ENCODE results near the gene SELL.
A peak's percentile ranks its signal among the peaks of the same experiment; 100 is the strongest.
"Not testable (repeated sequence)": the region's sequence is repeated elsewhere in the genome, so short reads cannot be mapped to it uniquely, and the experiment has no call there.

SELL gene

GRCh38 chr1:169711469-169712308 lies at the start of gene SELL:
Gene SELL, minus strand, starts transcription at chr1:169711620. Its CDS starts 122 bp downstream, at chr1:169711498.
- peak; percentile 59 for DNase-seq (ENCODE audit: low read depth)

DNA sequence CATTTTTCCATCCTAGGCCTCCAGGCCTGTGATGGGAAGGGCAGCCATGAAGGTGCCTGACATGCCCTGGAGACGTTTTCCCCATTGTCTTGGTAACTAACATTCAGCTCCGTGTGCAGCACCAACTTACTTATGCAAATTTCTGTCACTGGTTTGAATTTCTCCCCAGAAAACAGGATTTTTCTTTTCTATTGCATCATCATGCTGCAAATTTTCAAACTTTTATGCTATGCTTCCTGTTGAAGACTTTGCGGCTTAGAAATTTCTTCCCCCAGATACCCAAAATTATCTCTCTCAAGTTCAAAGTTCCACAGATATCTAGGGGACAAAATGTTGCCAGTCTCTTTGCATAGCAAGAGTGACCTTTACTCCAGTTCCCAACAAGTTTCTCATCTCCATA lies 47.6 kb upstream of the SELL start:
- no peak for DNase-seq (ENCODE audit: low read depth)

DNA sequence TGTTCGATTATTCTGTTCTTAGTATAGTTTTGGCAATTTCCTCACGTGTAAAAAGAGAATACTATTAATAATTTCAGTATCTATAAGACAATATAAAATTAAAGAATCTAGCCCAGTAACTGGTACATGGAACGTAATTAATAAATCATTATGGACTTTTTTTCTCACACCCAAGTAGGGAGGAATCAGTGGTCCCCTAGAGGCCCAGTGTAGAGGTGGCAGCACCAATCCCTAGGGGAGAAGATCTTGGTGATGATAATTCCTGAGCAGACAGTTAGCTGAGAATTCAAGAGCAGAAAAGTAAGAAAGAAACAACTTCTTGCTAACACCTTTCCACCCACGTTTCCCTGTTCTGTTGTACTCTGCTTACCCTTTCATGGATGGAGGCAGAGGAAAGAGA lies 42.1 kb upstream of the SELL start:
- no peak for DNase-seq (ENCODE audit: low read depth)

DNA sequence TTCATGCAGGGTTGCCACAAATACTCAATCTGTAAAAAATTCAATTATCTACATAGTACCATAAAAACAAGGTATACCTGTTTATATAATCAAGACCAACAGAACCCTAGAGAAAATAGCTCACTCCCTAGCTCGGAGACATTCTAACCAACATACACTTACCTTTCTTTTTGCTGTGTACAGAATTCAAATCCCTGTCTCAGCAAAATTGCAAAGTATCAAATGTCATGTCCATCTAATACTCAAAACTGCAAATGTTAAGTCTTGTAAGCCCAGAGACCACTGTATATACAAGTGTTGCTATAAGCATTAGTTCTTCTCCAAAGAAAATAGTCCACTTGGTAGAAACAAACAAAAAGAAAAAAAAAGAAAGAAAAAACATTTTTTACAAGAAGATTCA lies 38.6 kb upstream of the SELL start:
- no peak for DNase-seq (ENCODE audit: low read depth)

DNA sequence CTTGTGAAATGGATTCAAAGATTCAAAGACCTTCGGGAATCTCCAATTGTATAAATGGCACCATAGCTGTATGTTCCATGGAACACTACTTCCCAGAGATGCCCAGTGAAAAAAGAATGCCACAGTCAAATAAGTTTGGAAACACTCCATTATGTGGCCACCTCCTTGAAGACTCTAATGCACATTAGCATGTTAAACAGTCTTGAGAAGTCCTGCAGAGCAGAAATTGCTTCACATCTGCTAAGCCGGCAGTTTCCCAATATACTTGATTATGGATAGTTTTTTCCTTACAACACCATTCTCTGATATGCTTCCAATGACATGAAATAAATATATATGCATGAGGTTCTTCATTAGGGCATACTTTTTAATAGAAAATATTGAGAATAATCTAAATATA lies 35.1 kb upstream of the SELL start:
- DNase-seq (ENCODE audit: low read depth), result no peak

GRCh38 chr1:169745015-169745861 lies 33.8 kb upstream of the SELL start:
- no peak for DNase-seq (ENCODE audit: low read depth)

DNA sequence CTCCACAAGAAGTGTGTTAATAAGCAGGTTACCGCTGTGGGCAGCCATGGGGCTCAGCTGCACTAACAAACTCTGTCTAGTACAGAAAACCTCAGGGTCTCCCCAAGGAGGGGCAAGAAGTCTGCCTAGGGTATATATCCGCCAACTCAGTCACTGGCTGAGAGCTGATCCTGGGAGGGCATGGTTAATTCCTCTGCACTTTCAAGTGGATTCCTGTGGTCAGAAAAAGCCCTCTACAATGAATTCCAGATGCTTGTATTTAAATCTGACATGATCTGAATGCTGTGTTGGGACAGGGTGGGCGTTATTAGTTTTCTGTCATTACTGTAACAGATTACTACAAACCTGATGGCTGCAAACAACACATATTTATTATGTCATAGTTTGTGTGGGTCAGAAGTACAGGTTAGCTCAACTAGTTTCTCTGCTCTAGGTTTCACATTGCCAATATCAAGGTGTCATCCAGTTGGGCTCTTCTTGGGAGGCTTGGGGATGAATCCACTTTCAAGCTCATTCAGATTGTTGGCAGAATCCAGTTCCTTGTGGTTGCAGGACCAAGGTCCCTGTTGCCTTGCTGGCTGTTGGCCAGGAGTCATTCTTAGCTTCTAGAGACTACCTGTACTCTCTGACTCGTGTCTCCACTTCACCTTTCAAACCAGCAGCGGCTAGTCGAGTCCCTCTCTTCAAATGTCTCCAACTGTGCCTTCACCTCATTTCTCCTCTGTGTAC lies 30.4 kb upstream of the SELL start:
- no peak for DNase-seq (ENCODE audit: low read depth)

GRCh38 chr1:169739980-169740379 lies 28.6 kb upstream of the SELL start:
- no peak for DNase-seq (ENCODE audit: low read depth)

GRCh38 chr1:169733924-169734323 lies 22.5 kb upstream of the SELL start, which contains the start of gene SELE:
Gene SELE, minus strand, starts transcription at chr1:169734079. Its CDS starts 467 bp downstream, at chr1:169733612.
- no peak for DNase-seq (ENCODE audit: low read depth)

GRCh38 chr1:169731446-169731845 lies 20.0 kb upstream of the SELL start:
- no peak for DNase-seq (ENCODE audit: low read depth)

GRCh38 chr1:169729991-169730390 lies 18.6 kb upstream of the SELL start:
- no peak for DNase-seq (ENCODE audit: low read depth)

GRCh38 chr1:169727307-169727706 lies 15.9 kb upstream of the SELL start:
- DNase-seq (ENCODE audit: low read depth), result no peak

- DNase-seq (ENCODE audit: low read depth), result no peak
Observed at GRCh38 chr1:169726851-169727250, 15.4 kb upstream of the SELL start.

GRCh38 chr1:169725930-169726329 lies 14.5 kb upstream of the SELL start:
- no peak for DNase-seq (ENCODE audit: low read depth)

DNA sequence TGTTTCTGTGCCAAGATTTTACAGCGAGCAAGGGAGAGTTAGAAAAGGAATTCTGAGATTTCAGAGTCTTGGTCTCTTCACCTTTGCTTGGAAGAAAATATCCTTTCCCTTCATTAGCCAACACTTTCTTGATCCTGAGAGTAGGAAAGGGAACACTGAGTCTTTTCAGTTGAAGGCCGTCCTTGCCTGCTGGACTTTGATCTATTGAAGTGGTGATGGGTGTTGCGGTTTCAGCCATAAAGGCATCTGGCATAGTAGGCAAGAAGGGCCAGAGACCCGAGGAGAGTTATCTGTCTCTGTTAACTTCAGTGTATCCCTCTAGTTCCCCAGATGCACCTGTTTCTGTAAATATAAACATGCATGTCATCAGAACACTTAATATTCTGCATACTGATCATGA lies 12.7 kb upstream of the SELL start:
- DNase-seq (ENCODE audit: low read depth), result no peak

DNA sequence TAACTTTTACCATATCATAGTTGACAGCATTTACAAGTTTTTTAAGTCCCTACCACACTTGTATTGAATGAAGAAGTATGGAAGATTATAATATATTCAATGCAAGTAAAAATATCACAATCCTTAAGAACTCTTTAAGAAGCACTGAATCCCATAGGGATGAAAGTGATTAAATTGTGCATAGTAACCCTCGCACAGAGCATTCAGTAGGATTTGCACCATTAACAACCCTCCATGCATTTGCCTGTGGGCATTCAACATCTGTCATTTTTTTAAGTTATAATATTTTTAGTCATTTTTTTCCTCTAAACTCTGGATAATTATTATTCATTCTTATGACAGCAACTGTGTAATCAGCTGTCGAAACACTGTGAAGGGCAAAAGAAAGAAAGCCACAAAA lies 12.3 kb upstream of the SELL start:
- DNase-seq (ENCODE audit: low read depth), result no peak

GRCh38 chr1:169722779-169723178 lies 11.4 kb upstream of the SELL start:
- DNase-seq (ENCODE audit: low read depth), result no peak

GRCh38 chr1:169715100-169715499 lies 3.7 kb upstream of the SELL start:
- DNase-seq (ENCODE audit: low read depth), result not testable (repeated sequence)

DNA sequence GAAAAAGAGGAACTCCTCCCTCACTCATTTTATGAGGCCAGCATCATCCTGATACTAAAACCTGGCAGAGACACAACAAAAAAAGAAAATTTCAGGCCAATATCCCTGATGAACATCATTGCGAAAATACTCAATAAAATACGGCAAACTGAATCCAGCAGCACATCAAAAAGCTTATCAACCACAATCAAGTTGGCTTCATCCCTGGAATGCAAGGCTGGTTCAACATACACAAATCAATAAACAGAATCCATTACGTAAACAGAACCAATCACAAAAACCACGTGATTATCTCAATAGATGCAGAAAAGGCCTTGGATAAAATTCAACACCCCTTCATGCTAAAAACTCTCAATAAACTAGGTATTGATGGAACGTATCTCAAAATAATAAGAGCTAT lies 1.7 kb upstream of the SELL start:
- DNase-seq (ENCODE audit: low read depth), result not testable (repeated sequence)

DNA sequence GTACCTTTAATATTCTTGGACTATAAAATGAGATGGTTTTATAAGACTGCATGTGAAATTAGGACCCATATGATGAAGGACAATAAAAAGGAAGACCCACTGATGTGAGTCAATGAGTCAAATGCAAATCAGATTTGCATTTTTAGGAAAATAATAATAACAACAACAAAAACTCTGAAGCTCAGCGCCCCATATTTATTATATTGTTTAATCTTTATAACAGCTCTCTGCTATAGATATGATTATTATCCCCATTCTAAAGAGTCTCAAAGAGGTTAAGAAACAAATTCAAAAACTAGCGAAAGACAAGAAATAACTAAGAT lies 850 bp upstream of the SELL start:
- no peak for DNase-seq (ENCODE audit: low read depth)

DNA sequence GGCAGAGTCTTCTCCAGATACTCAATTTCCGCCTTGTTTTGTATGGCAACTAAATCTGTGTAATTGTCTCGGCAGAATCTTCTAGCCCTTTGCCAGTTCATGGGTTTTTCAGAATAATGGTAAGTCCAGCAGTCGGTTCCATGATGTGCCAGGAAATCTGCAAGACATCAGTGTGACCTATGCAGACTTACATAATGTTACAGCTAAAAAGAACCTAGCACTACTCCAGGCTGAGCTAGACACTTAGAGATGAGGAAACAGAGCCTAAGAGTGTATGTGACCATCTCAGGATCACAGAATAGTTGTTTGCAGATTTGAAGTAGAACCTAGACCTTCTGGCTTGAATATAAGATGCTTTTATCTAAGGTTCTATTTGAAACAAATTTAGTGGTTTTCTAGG lies 2.8 kb downstream of the SELL start:
- no peak for DNase-seq (ENCODE audit: low read depth)

- no peak for DNase-seq (ENCODE audit: low read depth)
Observed at GRCh38 chr1:169707912-169708604, 3.4 kb downstream of the SELL start.

All from stimulated activated CD8-positive, alpha-beta memory T cell treated with anti-CD3 and anti-CD28 coated beads, Interleukin-4, amount 100 ng/mL, for 24 hours (primary cell).